Activated T-helper 2 cell treated with anti-CD3 and anti-CD28 coated beads, Interferon-gamma antibody, Interleukin-2, Interleukin-4, amounts not matched to agents 10 μg/mL and 5 μg/mL and 100 μg/mL, durations not matched to agents 14 hours and 24 hours and 36 hours (primary cell): Measurements from ENCODE around the gene FBLN1. TPM values are rescaled to one million over a fixed set of nuclear protein-coding genes. Genes with fewer than 3 reads are reported as not detected.
"Not testable (repeated sequence)": the region's sequence is repeated elsewhere in the genome, so short reads cannot be mapped to it uniquely, and the experiment has no call there.

Experiments used
- DNase-seq: peaks from one replicate; pipeline ENCODE4 v3.0.0; 2021; ENCODE audit warnings: low spot score
- H3K27ac Mint-ChIP-seq: one replicate; pipeline ENCODE4 v1.8.0; 2021; ENCODE audit warnings: mixed read lengths
- H3K27me3 Mint-ChIP-seq: one replicate; pipeline ENCODE4 v1.8.0; 2021; ENCODE audit warnings: low read depth, mixed read lengths
- H3K36me3 Mint-ChIP-seq: one replicate; pipeline ENCODE4 v1.8.0; 2021; ENCODE audit warnings: low read depth, mixed read lengths
- H3K4me1 Mint-ChIP-seq: one replicate; pipeline ENCODE4 v1.8.0; 2021; ENCODE audit warnings: low read depth, mixed read lengths
- H3K4me3 Mint-ChIP-seq: one replicate; pipeline ENCODE4 v1.8.0; 2021; ENCODE audit warnings: low read depth, mild to moderate bottlenecking, moderate library complexity, mixed read lengths
- H3K9me3 Mint-ChIP-seq: one replicate; pipeline ENCODE4 v1.8.0; 2021; ENCODE audit warnings: mixed read lengths
- intact Hi-C: fragments of 100-400 bp; cut with micrococcal nuclease; formaldehyde crosslinking; loops from one replicate; pipeline ENCODE4 v1.15.1; 2023
- total RNA-seq: library from RNA; stranded (reverse); gene quantifications from 2 replicates; pipeline ENCODE4 v1.2.3, GENCODE V29; 2022

Gene FBLN1
- total RNA-seq, 1 donor from 2014 or later, result not detected

GRCh38 chr22:45600790-45601730, 98.4 kb downstream of the FBLN1 start:
- no peaks in the 10 kb centered on the region for H3K9me3 Mint-ChIP-seq
- DNase-seq, result no peak
- H3K4me1 Mint-ChIP-seq, result no peaks in the 10 kb centered on the region
- intact Hi-C loops, result no loop called here
- H3K36me3 Mint-ChIP-seq, result no peaks in the 10 kb centered on the region
- no peak overlapping the region for H3K27ac Mint-ChIP-seq
- no peak overlapping the region for H3K4me3 Mint-ChIP-seq
- H3K27me3 Mint-ChIP-seq, result no peaks in the 10 kb centered on the region

GRCh38 chr22:45602004-45602733, 99.5 kb downstream of the FBLN1 start:
- Mint-ChIP-seq H3K27me3 (peaks cover 3% of the 10 kb centered on the region), H3K27ac (no peak overlapping the region), H3K9me3 (no peaks in the 10 kb centered on the region), H3K4me1 (no peaks in the 10 kb centered on the region), H3K36me3 (no peaks in the 10 kb centered on the region), H3K4me3 (no peak overlapping the region)
- intact Hi-C loops, result no loop called here
- no peak for DNase-seq

GRCh38 chr22:45602824-45603595, 100.3 kb downstream of the FBLN1 start:
- peaks cover 3% of the 10 kb centered on the region for H3K27me3 Mint-ChIP-seq
- H3K27ac Mint-ChIP-seq, result no peak overlapping the region
- H3K4me3 Mint-ChIP-seq, result no peak overlapping the region
- H3K4me1 Mint-ChIP-seq, result no peaks in the 10 kb centered on the region
- H3K36me3 Mint-ChIP-seq, result no peaks in the 10 kb centered on the region
- intact Hi-C loops, result no loop called here
- no peak for DNase-seq
- no peaks in the 10 kb centered on the region for H3K9me3 Mint-ChIP-seq

GRCh38 chr22:45603619-45604018, 100.9 kb downstream of the FBLN1 start:
- no peak overlapping the region for H3K4me3 Mint-ChIP-seq
- H3K9me3 Mint-ChIP-seq, result no peaks in the 10 kb centered on the region
- H3K36me3 Mint-ChIP-seq, result no peaks in the 10 kb centered on the region
- intact Hi-C loops, result no loop called here
- peaks cover 3% of the 10 kb centered on the region for H3K27me3 Mint-ChIP-seq
- no peak for DNase-seq
- peaks cover 2% of the 10 kb centered on the region for H3K4me1 Mint-ChIP-seq
- H3K27ac Mint-ChIP-seq, result no peak overlapping the region

- H3K4me3 Mint-ChIP-seq, H3K9me3 Mint-ChIP-seq, intact Hi-C loops, DNase-seq, H3K4me1 Mint-ChIP-seq, H3K36me3 Mint-ChIP-seq, H3K27me3 Mint-ChIP-seq, H3K27ac Mint-ChIP-seq: not testable (repeated sequence)
These were observed 105.4 kb downstream of the FBLN1 start for GRCh38 chr22:45608045-45608444.

- intact Hi-C loops, result no loop called here
- no peak for DNase-seq
- no peaks in the 10 kb centered on the region for H3K36me3 Mint-ChIP-seq
- H3K4me3 Mint-ChIP-seq, result no peak overlapping the region
- no peaks in the 10 kb centered on the region for H3K9me3 Mint-ChIP-seq
- peaks cover 3% of the 10 kb centered on the region for H3K27me3 Mint-ChIP-seq
- H3K4me1 Mint-ChIP-seq, result peaks cover 9% of the 10 kb centered on the region
- H3K27ac Mint-ChIP-seq, result no peak overlapping the region
These were observed 106.1 kb downstream of the FBLN1 start for GRCh38 chr22:45608763-45609180.

- Mint-ChIP-seq H3K9me3 (no peaks in the 10 kb centered on the region), H3K27ac (peak overlapping the region; percentile 7), H3K27me3 (no peaks in the 10 kb centered on the region), H3K36me3 (no peaks in the 10 kb centered on the region), H3K4me3 (no peak overlapping the region), H3K4me1 (peaks cover 9% of the 10 kb centered on the region)
- intact Hi-C loops, result no loop called here
- DNase-seq, result no peak
These were observed 109.8 kb downstream of the FBLN1 start for GRCh38 chr22:45612451-45612901.

- DNase-seq, result no peak
- Mint-ChIP-seq H3K9me3 (no peaks in the 10 kb centered on the region), H3K27ac (peak overlapping the region; percentile 7), H3K36me3 (no peaks in the 10 kb centered on the region), H3K27me3 (no peaks in the 10 kb centered on the region), H3K4me1 (peaks cover 9% of the 10 kb centered on the region), H3K4me3 (no peak overlapping the region)
- intact Hi-C loops, result no loop called here
These were observed 110.3 kb downstream of the FBLN1 start for GRCh38 chr22:45612940-45613339.

GRCh38 chr22:45615364-45615763, 112.7 kb downstream of the FBLN1 start:
- DNase-seq, result no peak
- intact Hi-C loops, result no loop called here
- Mint-ChIP-seq H3K36me3 (no peaks in the 10 kb centered on the region), H3K4me1 (peaks cover 8% of the 10 kb centered on the region), H3K27ac (no peak overlapping the region), H3K4me3 (no peak overlapping the region), H3K27me3 (no peaks in the 10 kb centered on the region), H3K9me3 (peaks cover 7% of the 10 kb centered on the region)

- Mint-ChIP-seq H3K9me3 (peaks cover 7% of the 10 kb centered on the region), H3K27me3 (no peaks in the 10 kb centered on the region), H3K27ac (no peak overlapping the region), H3K4me3 (no peak overlapping the region), H3K36me3 (no peaks in the 10 kb centered on the region), H3K4me1 (peaks cover 8% of the 10 kb centered on the region)
- intact Hi-C loops, result no loop called here
- DNase-seq, result no peak
These were observed 113.7 kb downstream of the FBLN1 start for GRCh38 chr22:45616432-45616831.

- Mint-ChIP-seq H3K4me3 (no peak overlapping the region), H3K36me3 (no peaks in the 10 kb centered on the region), H3K4me1 (peaks cover 5% of the 10 kb centered on the region), H3K27me3 (no peaks in the 10 kb centered on the region), H3K27ac (no peak overlapping the region), H3K9me3 (peaks cover 7% of the 10 kb centered on the region)
- no peak for DNase-seq
- intact Hi-C loops, result no loop called here
These were observed 115.3 kb downstream of the FBLN1 start for GRCh38 chr22:45617948-45618347.

- no peak overlapping the region for H3K27ac Mint-ChIP-seq
- no peak for DNase-seq
- peaks cover 7% of the 10 kb centered on the region for H3K9me3 Mint-ChIP-seq
- no peak overlapping the region for H3K4me3 Mint-ChIP-seq
- H3K27me3 Mint-ChIP-seq, result peaks cover 5% of the 10 kb centered on the region
- H3K36me3 Mint-ChIP-seq, result no peaks in the 10 kb centered on the region
- peaks cover 6% of the 10 kb centered on the region for H3K4me1 Mint-ChIP-seq
- intact Hi-C loops, result no loop called here
These were observed 118.0 kb downstream of the FBLN1 start for GRCh38 chr22:45620706-45621105.
